Osteoblast (primary cell): ENCODE measurements around the gene GLTP. TPM values are rescaled to one million over a fixed set of nuclear protein-coding genes. Genes with fewer than 3 reads are reported as not detected.
A peak's percentile ranks its signal among the peaks of the same experiment; 100 is the strongest.
"Not testable (repeated sequence)": the region's sequence is repeated elsewhere in the genome, so short reads cannot be mapped to it uniquely, and the experiment has no call there.

Experiments used
- DNase-seq: peaks from one replicate; pipeline ENCODE4 v3.0.0; 2011; ENCODE audit warnings: low spot score, mixed read lengths; ENCODE audit not compliant: insufficient read length; ENCODE audit errors: missing footprints
- H2AFZ ChIP-seq: 2 replicates; pipeline ENCODE4 v1.6.0; 2011; ENCODE audit warnings: mild to moderate bottlenecking, low read length
- H3K27ac ChIP-seq: 2 replicates; pipeline ENCODE4 v1.5.1; 2011; ENCODE audit warnings: mild to moderate bottlenecking, low read depth, low read length, moderate library complexity
- H3K27me3 ChIP-seq: 2 replicates; pipeline ENCODE4 v1.6.0; 2012; ENCODE audit warnings: mild to moderate bottlenecking, control low read depth, inconsistent platforms, low read length, moderate library complexity; ENCODE audit not compliant: insufficient read depth
- H3K36me3 ChIP-seq: 2 replicates; pipeline ENCODE4 v1.5.1; 2011; ENCODE audit warnings: mild to moderate bottlenecking, low read length, control low read depth, moderate library complexity; ENCODE audit not compliant: insufficient read depth
- H3K4me1 ChIP-seq: 2 replicates; pipeline ENCODE4 v1.5.1; 2011; ENCODE audit warnings: mild to moderate bottlenecking, low read length, control low read depth, moderate library complexity; ENCODE audit not compliant: insufficient read depth
- H3K4me2 ChIP-seq: 2 replicates; pipeline ENCODE4 v1.6.0; 2011; ENCODE audit warnings: mild to moderate bottlenecking, low read length; ENCODE audit not compliant: insufficient read depth
- H3K4me3 ChIP-seq: fragments of 200-600 bp; sonication (generic); 3 replicates; pipeline ENCODE4 v1.5.1; 2012; ENCODE audit warnings: mild to moderate bottlenecking, low read length, inconsistent platforms; ENCODE audit not compliant: insufficient read depth
- H3K79me2 ChIP-seq: 2 replicates; pipeline ENCODE4 v1.6.0; 2012; ENCODE audit warnings: mild to moderate bottlenecking, low read length, control low read depth, inconsistent platforms; ENCODE audit not compliant: insufficient read depth
- H3K9me3 ChIP-seq: 2 replicates; pipeline ENCODE4 v1.5.1; 2011; ENCODE audit warnings: low read depth, low read length, control low read depth
- H4K20me1 ChIP-seq: 2 replicates; pipeline ENCODE4 v1.6.0; 2012; ENCODE audit warnings: mild to moderate bottlenecking, low read length, control low read depth; ENCODE audit not compliant: insufficient read depth
- CTCF ChIP-seq: IDR thresholded peaks from 2 replicates; pipeline ENCODE4 v1.5.1; 2011; ENCODE audit warnings: mild to moderate bottlenecking, low read depth, low read length, moderate library complexity; ENCODE audit errors: extremely low read depth
- total RNA-seq: library from RNA; depleted of rRNA; stranded (reverse); fragments of >200 nt; gene quantifications from 2 replicates; pipeline ENCODE4 v1.2.3, GENCODE V29; 2012

Gene GLTP
- total RNA-seq, 1 donor: 50.3 TPM

GRCh38 chr12:109870648-109871047 is 9.7 kb downstream of the GLTP start:
- H3K36me3 ChIP-seq: no peaks in the 10 kb centered on the region
- H2AFZ ChIP-seq: no peak overlapping the region
- H3K27me3 ChIP-seq: no peaks in the 10 kb centered on the region
- H3K4me3 ChIP-seq: no peak overlapping the region
- H3K79me2 ChIP-seq: peaks cover 77% of the 10 kb centered on the region
- peak; percentile 91 for DNase-seq
- no peak for TF ChIP-seq CTCF
- H3K9me3 ChIP-seq: no peaks in the 10 kb centered on the region
- H3K27ac ChIP-seq: peak overlapping the region; percentile 76
- H3K4me1 ChIP-seq: peaks cover 31% of the 10 kb centered on the region
- peaks cover 17% of the 10 kb centered on the region for H4K20me1 ChIP-seq
- H3K4me2 ChIP-seq: peak overlapping the region; percentile 23

GRCh38 chr12:109868182-109869051 is 11.9 kb downstream of the GLTP start:
- H3K36me3 ChIP-seq: no peaks in the 10 kb centered on the region
- DNase-seq: no peak
- H2AFZ ChIP-seq: no peak overlapping the region
- H3K4me1 ChIP-seq: peaks cover 33% of the 10 kb centered on the region
- H4K20me1 ChIP-seq: peaks cover 22% of the 10 kb centered on the region
- H3K79me2 ChIP-seq: peaks cover 74% of the 10 kb centered on the region
- no peak for TF ChIP-seq CTCF
- no peak overlapping the region for H3K4me3 ChIP-seq
- no peak overlapping the region for H3K4me2 ChIP-seq
- no peaks in the 10 kb centered on the region for H3K27me3 ChIP-seq
- H3K27ac ChIP-seq: no peak overlapping the region
- H3K9me3 ChIP-seq: no peaks in the 10 kb centered on the region

- Histone ChIP-seq H3K27me3 (no peaks in the 10 kb centered on the region), H3K4me1 (peaks cover 11% of the 10 kb centered on the region), H2AFZ (no peak overlapping the region), H3K36me3 (peaks cover 9% of the 10 kb centered on the region), H3K27ac (no peak overlapping the region), H3K4me3 (no peak overlapping the region), H3K4me2 (no peak overlapping the region), H4K20me1 (peaks cover 27% of the 10 kb centered on the region), H3K9me3 (no peaks in the 10 kb centered on the region), H3K79me2 (peaks cover 71% of the 10 kb centered on the region)
- no peak for TF ChIP-seq CTCF
- DNase-seq: no peak
Observed at GRCh38 chr12:109864916-109865315, 15.4 kb downstream of the GLTP start.

- peaks cover 9% of the 10 kb centered on the region for H3K36me3 ChIP-seq
- H2AFZ ChIP-seq: no peak overlapping the region
- peaks cover 27% of the 10 kb centered on the region for H4K20me1 ChIP-seq
- no peak overlapping the region for H3K4me3 ChIP-seq
- DNase-seq: no peak
- no peak overlapping the region for H3K27ac ChIP-seq
- H3K79me2 ChIP-seq: peaks cover 63% of the 10 kb centered on the region
- H3K9me3 ChIP-seq: no peaks in the 10 kb centered on the region
- peaks cover 10% of the 10 kb centered on the region for H3K4me1 ChIP-seq
- no peak overlapping the region for H3K4me2 ChIP-seq
- no peak for TF ChIP-seq CTCF
- no peaks in the 10 kb centered on the region for H3K27me3 ChIP-seq
Observed at GRCh38 chr12:109863847-109864712, 16.3 kb downstream of the GLTP start.

- peaks cover 55% of the 10 kb centered on the region for H3K79me2 ChIP-seq
- H2AFZ ChIP-seq, DNase-seq, H3K4me1 ChIP-seq, H3K27ac ChIP-seq, H3K27me3 ChIP-seq, H3K9me3 ChIP-seq, H3K4me2 ChIP-seq, H3K4me3 ChIP-seq: not testable (repeated sequence)
- peaks cover 23% of the 10 kb centered on the region for H4K20me1 ChIP-seq
- H3K36me3 ChIP-seq: peaks cover 21% of the 10 kb centered on the region
Observed at GRCh38 chr12:109862491-109862890, 17.9 kb downstream of the GLTP start.
